ENCODE data around the gene KCNS1.

The KCNS1 gene

GRCh38 chr20:45044084-45044573 is 56.8 kb downstream of the KCNS1 start:
- DNase-seq, result no peak

- no peak for DNase-seq
These were observed 57.9 kb downstream of the KCNS1 start for GRCh38 chr20:45042978-45043377.

All from activated effector memory CD4-positive, alpha-beta T cell treated with Interleukin-2 at 50 U/mL for 16 hours (primary cell).